ENCODE data around the gene PILRA. TPM values are rescaled to one million over a fixed set of nuclear protein-coding genes. Genes with fewer than 3 reads are reported as not detected.
"Not testable (repeated sequence)": the region's sequence is repeated elsewhere in the genome, so short reads cannot be mapped to it uniquely, and the experiment has no call there.

Gene PILRA
- total RNA-seq, 1 donor from 2014 or later = 3.6 TPM

DNA sequence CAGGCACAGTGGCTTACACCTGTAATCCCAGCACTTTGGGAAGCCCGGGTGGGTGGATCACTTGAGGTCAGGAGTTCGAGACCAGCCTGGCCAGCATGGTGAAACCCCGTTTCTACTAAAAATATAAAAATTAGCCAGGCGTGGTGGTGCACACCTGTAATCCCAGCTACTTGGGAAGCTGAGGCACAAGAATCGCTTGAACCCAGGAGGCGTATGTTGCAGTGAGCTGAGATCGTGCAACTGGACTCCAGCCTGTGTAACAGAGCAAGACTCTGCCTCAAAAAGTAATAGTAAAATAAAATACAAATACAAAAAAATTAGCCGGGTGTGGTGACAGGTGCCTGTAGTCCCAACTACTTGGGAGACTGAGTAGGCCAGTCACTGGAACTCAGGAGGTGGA lies 65.4 kb downstream of the PILRA start:
- not testable (repeated sequence) for ATAC-seq (ENCODE audit: poor library complexity); DNase-seq

DNA sequence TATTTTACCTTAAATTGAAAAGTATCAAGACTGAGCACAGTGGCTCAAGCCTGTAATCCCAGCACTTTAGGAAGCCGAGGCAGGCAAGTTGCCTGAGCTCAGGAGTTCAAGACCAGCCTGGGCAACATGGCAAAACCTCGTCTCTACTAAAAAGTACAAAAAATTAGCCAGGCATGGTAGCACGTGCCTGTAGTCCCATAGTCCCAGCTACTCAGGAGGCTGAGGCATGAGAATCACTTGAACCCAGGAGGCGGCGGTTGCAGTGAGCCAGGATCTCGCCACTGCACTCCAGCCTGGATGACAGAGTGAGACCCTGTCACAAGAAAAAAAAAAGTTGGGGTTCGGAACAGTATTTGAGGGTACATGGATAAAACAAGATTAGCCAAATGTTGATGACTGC lies 66.0 kb downstream of the PILRA start:
- intact Hi-C loops (cut with DNase I); ATAC-seq (ENCODE audit: poor library complexity); DNase-seq: not testable (repeated sequence)

More for the DNA sequence above, 65.4 kb downstream of the PILRA start:
- intact Hi-C loops (cut with DNase I) = not testable (repeated sequence)

DNA sequence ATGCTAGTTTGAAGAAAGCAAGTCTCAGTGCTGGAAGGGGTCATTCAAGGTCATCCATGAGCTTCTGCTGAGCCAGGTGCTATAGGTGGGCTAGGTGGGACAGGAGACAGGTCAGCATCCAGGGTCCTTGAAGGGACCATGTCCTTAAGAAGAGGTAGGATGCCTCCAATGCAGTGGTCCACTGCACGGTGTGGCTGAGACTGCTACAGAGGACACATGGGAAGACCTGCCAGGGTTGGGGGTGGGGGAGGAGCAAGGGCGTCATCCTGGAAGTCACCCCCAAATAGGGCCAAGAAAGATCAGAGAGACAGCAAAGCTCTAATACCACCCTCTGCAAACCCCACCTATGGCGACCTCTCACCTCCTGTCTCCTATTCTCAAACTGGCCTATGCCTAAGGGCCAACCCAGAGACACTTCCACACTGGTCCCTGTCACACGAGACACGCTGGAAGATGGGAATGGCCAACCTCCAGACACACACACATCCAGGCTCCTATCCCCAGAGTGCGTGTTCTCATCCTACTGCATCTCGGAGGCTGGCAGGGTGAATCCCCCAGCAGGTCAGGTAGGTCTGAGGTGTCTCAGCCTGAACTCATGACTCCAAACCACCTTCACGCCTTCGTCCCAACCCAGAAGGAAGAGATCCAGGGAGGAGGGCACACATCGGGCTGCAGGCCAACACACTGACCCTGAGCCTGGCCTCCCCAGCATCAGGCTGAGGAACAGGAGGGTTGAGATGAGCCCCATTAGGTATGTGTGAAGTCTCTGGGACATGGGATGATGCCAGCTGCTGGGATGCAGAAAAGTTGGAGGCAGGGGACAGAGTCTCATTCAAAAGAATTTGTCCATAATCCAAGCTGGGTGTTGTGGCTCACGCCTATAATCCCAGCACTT lies 68.6 kb downstream of the PILRA start:
- intact Hi-C loops (cut with DNase I) = no loop called here
- DNase-seq (peak; percentile 17), ATAC-seq (ENCODE audit: poor library complexity) (no peak)

DNA sequence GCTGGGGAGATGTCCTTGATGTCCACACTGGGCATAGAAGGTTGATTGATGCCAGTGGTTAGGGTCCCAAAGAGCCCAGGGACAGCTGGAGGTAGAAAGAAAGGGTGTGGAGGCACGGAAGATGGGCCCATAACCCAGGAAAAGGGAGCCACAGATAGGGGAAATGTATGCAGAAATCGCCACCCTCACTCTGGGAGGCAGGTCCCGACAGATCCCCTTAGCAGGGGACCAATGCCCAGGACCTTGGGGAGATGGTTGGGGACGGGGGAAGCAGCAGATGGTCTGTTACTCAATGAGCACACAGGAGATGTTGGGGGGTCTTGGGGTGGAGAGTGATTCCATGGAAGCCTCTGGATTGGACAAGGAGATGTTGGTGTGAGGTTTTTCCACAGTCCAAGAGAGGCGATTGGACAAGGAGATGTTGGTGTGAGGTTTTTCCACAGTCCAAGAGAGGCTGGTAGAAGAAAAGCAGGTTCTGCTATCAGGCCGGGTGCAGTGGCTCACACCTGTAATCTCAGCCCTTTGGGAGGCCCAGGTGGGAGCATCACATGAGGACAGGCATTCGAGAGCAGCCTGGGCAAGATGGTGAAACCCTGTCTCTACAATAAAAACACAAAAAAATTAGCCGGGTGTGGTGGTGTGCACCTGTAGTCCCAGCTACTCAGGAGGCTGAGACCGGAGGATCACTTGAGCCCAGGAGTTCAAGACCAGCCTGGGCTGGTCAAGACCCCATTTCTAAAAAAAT lies 70.0 kb downstream of the PILRA start:
- ATAC-seq (ENCODE audit: poor library complexity) (no peak), DNase-seq (peak; percentile 13)
- intact Hi-C loops (cut with DNase I) = no loop called here

DNA sequence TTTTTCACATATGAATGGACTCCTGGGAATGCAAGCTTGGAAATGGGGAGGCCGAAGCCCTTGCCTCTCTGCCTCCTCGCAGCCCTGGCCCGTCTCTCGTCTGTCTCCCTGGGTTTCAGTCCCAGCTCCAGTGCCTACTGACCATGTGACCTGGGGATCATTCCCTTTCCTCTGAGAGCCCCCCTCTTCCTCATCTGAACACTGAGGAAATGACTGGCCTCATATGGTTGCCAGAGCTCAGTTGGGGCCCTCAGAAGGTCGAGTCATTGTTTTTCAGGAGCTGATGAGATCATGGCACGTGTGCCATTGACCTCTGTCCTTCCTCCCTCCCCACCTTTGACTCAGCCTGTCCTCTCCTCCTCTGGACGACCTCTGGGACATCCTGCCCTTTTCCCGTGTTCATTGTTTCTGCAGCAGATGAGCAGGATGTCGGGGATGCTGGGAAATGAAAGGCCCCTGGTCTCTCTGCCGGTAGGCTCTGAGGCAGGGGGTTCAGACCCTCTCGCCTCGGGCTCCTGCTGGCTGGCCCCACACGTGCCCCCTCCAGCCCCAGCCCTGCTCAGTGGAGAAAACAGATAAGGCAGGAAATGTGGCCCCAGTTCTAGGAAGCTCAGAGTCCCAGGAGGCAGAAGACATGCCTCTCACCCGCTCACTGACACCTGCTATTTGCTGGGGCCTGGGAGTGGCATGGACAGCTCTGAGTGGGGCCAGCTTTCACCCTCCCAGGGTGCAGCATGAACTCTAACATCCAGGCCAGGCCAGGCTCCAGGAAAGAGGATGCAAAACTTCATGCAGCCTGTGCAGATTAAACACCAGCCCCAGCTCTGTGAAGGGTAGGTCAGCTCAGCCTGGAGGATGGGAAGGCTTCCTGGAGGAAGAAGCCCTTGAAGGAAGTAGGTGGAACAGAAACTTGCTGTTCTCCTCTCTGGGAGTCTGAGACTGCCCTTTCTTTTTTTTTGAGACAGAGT lies 71.3 kb downstream of the PILRA start:
- DNase-seq (peak; percentile 49), ATAC-seq (ENCODE audit: poor library complexity) (peak; percentile 41)
- intact Hi-C loops (cut with DNase I) = no loop called here

DNA sequence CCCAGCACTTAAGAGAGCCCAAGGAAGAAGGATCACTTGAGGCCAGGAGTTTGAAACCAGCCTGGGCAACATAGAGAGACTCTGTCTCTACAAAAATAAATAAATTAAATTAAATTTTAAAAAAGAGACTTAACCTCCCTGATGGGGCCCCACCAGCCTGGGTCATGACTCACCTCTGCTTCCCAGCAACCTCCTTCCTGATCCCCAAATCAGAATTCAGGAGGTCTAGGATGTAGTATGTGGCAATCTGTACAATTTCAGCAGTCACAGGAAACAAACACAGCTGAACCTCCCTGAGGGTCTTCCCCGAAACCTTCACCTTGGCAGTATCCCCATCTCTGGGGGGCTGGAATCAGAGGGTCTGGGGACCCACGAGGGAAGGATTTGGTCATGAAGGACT lies 72.8 kb downstream of the PILRA start:
- DNase-seq = peak; percentile 8
- no peak for ATAC-seq (ENCODE audit: poor library complexity)
- intact Hi-C loops (cut with DNase I) = no loop called here

DNA sequence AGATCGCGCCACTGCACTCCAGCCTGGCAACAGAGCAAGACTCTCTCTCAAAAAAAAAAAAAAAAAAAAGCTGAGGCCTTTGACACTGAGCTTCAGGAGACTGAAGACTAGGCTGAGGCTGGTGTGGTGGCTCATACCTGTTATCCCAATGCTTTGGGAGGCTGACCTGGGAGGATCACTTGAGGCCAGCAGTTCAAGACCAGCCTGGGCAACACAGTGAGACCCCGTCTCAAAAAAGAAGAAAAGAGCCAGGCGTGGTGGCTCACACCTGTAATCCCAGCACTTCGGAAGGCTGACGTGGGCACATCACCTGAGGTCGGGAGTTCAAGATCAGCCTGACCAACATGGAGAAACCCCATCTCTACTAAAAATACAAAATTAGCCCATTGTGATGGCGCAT lies 74.1 kb downstream of the PILRA start:
- intact Hi-C loops (cut with DNase I); ATAC-seq (ENCODE audit: poor library complexity): not testable (repeated sequence)
- DNase-seq = peak; percentile 1

DNA sequence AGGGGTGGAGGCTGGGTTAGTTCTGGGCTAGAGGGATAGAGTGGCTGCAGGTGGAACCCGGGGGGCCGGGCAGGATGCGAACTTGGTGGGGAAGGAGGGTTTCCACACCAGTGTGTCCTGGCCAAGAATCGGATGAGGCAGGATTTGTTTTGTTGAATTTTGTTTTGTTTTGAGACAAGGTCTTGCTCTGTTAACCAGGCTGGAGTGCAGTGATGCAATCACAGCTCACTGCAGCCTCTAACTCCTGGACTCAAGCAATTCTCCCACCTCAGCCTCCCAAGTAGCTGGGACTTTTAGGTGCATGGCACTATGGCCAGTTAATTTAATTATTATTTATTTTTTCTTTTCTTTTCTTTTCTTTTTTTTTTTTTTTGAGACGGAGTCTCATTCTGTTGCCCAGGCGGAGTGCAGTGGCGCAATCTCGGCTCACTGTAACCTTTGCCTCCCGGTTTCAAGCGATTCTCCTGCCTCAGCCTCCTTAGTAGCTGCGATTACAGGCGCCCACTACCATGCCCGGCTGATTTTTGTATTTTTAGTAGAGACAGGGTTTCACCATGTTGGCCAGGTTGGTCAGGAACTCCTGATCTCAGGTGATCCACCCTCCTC lies 76.0 kb downstream of the PILRA start:
- DNase-seq = no peak

More for the DNA sequence above, 76.0 kb downstream of the PILRA start:
- intact Hi-C loops (cut with DNase I) = no loop called here
- ATAC-seq (ENCODE audit: poor library complexity) = no peak

Other genes starting within 250 kb of the PILRA start
- gene MBLAC1, start 246.5 kb upstream of the PILRA start, total RNA-seq = 2.6 TPM
- gene LAMTOR4, start 224.6 kb upstream of the PILRA start, total RNA-seq = 121 TPM
- gene TRAPPC14, start 214.8 kb upstream of the PILRA start, total RNA-seq = 7.5 TPM
- gene GAL3ST4, start 204.9 kb upstream of the PILRA start, total RNA-seq = 1.7 TPM
- 0.13 TPM for gene GPC2, start 196.1 kb upstream of the PILRA start, total RNA-seq
- 0.94 TPM for gene STAG3, start 195.6 kb upstream of the PILRA start, total RNA-seq
- not detected for gene PVRIG, start 153.5 kb upstream of the PILRA start, total RNA-seq
- gene SPDYE3, start 65.8 kb upstream of the PILRA start, total RNA-seq = not detected
- gene PILRB, start 15.4 kb upstream of the PILRA start, total RNA-seq = 8.8 TPM
- 5.4 TPM for gene ZCWPW1, start 55.2 kb downstream of the PILRA start, total RNA-seq
- 22.2 TPM for gene MEPCE, start 56.3 kb downstream of the PILRA start, total RNA-seq
- 10.9 TPM for gene PPP1R35, start 63.0 kb downstream of the PILRA start, total RNA-seq
- 0.81 TPM for gene SPACDR, start 90.8 kb downstream of the PILRA start, total RNA-seq
- 47.4 TPM for gene TSC22D4, start 105.7 kb downstream of the PILRA start, total RNA-seq
- gene NYAP1, start 110.4 kb downstream of the PILRA start, total RNA-seq = 0.16 TPM
- gene AGFG2, start 165.7 kb downstream of the PILRA start, total RNA-seq = 19.8 TPM
- gene SAP25, start 200.4 kb downstream of the PILRA start, total RNA-seq = 0.54 TPM
- gene LRCH4, start 212.6 kb downstream of the PILRA start, total RNA-seq = 22.8 TPM
- gene FBXO24, start 212.8 kb downstream of the PILRA start, total RNA-seq = 0.35 TPM
- 42.2 TPM for gene PCOLCE, start 228.9 kb downstream of the PILRA start, total RNA-seq
- 9.3 TPM for gene MOSPD3, start 239.1 kb downstream of the PILRA start, total RNA-seq

Measured in Right ventricle myocardium superior (tissue), 1 donor.